ENCODE data around the gene ZNF750.

ZNF750 gene

DNA sequence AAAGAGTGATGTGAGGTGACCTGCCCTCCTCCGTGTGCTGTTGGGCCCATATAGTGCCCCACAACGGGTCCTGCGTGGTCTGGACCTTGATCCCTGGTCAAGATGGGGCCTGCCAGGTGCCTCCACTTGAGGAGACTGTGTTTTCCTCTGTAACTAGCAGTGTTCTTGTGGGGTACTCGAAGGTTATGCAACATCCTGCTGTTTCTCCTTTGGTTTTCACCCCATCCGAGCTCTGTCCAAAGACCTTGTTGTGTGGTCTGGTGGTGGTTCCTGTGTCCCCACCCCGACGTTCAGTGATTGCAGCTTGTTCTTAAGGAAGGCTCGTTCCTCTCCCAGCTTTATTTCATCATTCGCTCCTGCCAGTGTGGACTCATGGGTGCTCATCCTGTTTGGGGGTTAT, 38.7 kb upstream of the ZNF750 start:
- TF ChIP-seq, protein P1, sequence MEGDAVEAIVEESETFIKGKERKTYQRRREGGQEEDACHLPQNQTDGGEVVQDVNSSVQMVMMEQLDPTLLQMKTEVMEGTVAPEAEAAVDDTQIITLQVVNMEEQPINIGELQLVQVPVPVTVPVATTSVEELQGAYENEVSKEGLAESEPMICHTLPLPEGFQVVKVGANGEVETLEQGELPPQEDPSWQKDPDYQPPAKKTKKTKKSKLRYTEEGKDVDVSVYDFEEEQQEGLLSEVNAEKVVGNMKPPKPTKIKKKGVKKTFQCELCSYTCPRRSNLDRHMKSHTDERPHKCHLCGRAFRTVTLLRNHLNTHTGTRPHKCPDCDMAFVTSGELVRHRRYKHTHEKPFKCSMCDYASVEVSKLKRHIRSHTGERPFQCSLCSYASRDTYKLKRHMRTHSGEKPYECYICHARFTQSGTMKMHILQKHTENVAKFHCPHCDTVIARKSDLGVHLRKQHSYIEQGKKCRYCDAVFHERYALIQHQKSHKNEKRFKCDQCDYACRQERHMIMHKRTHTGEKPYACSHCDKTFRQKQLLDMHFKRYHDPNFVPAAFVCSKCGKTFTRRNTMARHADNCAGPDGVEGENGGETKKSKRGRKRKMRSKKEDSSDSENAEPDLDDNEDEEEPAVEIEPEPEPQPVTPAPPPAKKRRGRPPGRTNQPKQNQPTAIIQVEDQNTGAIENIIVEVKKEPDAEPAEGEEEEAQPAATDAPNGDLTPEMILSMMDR (IDR thresholded peaks at IDR 0.05; ENCODE audit: low read depth, low read length, missing control alignments) = no peak
- DNase-seq (ENCODE audit: low read depth) = no peak
- H3K4me3 ChIP-seq (ENCODE audit: low read depth, low read length) = no peak overlapping the region
- in situ Hi-C loops (cut with HindIII; ENCODE audit: low sequenced_read_pairs) = no loop called here

DNA sequence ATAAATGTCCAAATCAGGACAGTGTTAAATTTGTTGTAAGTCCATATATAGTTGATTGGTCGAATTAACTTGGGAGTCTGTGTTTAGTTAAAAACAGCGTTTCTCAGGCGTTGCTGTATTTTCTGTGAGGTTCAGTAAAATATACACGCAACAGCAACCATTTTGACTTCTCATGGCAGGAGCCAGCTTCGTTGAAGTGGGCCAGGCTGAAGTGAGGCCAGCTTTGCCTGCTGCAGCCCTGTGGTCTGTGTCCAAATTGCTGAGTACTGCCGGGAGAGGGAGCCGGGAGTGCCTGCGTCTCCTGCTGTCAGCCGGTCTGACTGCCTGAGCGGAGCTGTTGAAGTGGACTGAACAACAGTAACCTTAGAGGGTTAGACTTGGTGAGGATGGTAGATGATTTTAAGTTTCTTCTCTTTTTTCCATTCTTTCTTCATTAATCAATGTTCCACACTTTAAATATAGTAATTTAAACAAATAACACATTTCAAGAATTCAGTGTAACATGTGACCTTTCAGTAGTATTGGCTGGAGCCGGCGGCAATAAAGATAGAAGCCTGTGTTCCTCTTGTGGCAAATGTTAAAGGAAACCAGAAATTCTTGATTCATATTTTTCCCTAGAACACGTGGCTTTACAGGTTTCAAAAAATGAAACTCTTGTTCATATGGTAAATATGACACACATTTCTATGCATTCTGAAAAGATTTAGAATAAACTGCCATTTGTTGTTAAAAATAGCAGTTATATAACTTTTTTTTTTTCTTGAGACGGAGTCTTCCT, 37.0 kb upstream of the ZNF750 start:
- TF ChIP-seq, protein P1 (IDR thresholded peaks at IDR 0.05; ENCODE audit: low read depth, low read length, missing control alignments) = peak; percentile 67
- in situ Hi-C loops (cut with HindIII; ENCODE audit: low sequenced_read_pairs) = no loop called here
- peak; percentile 49 for DNase-seq (ENCODE audit: low read depth)
- H3K4me3 ChIP-seq (ENCODE audit: low read depth, low read length) = no peak overlapping the region

DNA sequence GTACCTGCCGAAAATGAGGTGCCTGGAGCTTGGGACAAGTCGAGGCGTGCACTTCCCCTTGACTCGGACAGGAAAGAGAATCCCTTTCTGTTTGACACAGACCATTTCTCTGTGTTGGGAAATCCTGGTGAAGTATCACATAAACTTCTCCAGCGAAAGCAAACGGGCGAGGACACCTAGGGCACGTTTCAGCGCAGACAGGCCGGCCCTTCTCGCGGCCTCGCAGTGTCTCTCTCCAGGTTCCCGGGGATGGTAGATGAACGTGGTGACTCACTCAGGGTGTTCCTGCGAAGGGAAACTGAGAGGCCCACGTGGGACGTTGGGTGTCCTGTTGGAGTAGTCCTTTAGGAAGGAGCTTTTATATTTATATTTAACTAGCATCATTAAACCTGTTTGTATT, 36.3 kb upstream of the ZNF750 start:
- H3K4me3 ChIP-seq (ENCODE audit: low read depth, low read length) = no peak overlapping the region
- in situ Hi-C loops (cut with HindIII; ENCODE audit: low sequenced_read_pairs) = no loop called here
- no peak for DNase-seq (ENCODE audit: low read depth)
- TF ChIP-seq, protein P1 (IDR thresholded peaks at IDR 0.05; ENCODE audit: low read depth, low read length, missing control alignments) = no peak

DNA sequence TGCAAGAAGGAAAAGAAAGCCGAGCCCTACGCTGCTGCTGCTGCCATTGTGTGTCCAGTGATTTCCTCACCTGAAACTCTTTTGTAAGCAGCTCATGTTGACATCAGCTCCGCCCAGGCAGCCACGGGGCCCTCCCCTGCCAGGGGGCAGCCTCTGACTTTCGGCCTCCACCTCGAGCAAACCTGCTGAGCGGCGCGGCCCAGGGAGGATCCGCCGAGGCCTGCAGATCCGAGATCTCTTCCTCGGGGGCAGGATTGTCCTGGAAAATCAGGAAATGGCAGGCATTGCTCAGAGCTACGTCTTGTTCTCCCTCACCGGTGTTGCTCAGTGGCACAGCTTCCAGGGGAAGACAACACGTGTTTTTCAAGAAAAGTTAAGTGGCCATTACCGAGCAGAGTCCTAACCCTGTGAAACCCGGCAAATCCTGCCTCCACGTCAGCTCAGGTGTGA, 35.6 kb upstream of the ZNF750 start:
- TF ChIP-seq, protein P1 (IDR thresholded peaks at IDR 0.05; ENCODE audit: low read depth, low read length, missing control alignments) = no peak
- in situ Hi-C loops (cut with HindIII; ENCODE audit: low sequenced_read_pairs) = no loop called here
- no peak overlapping the region for H3K4me3 ChIP-seq (ENCODE audit: low read depth, low read length)
- DNase-seq (ENCODE audit: low read depth) = no peak

DNA sequence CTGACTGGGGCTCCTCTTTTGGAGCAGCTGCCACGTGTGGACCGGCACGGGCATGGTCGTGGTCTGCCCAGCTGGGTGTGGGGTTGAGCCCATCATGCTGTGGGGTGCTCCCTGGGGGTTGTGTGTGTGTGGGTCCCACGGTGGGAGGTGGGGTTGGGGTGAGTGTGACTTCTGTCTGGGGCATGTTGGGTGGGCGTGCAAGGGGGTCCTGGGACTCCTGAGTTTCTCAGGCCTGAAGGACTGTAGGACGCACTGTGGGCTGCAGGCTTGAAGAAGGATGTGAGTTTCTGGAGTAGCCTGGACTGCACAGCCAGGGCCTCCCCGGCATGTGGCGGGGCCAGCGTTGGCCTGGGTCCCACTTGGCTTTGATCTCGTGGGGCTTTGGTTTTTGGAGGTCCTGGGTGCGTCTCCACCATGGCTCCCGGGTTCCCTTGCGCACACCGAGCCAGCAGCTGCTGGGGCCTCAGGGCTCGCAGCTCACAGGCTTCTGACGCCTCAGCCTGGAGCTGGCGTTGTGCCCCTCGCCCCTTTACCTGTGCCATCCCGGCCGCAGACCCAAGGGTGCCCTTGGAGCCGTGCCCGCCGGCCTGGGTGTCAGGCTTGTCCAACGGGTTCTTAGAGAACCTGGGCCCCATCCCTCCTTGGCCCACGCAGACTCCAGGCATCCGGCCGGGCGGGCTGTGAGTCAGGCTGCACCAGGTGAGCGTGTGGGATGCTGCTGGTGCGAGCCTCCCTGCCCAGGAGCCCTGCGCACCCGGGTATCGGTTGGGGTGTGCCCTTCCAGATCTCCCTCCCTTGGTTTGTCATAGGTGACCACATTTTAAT, 34.4 kb upstream of the ZNF750 start:
- no peak overlapping the region for H3K4me3 ChIP-seq (ENCODE audit: low read depth, low read length)
- DNase-seq (ENCODE audit: low read depth) = no peak
- TF ChIP-seq, protein P1 (IDR thresholded peaks at IDR 0.05; ENCODE audit: low read depth, low read length, missing control alignments) = no peak
- in situ Hi-C loops (cut with HindIII; ENCODE audit: low sequenced_read_pairs) = no loop called here

DNA sequence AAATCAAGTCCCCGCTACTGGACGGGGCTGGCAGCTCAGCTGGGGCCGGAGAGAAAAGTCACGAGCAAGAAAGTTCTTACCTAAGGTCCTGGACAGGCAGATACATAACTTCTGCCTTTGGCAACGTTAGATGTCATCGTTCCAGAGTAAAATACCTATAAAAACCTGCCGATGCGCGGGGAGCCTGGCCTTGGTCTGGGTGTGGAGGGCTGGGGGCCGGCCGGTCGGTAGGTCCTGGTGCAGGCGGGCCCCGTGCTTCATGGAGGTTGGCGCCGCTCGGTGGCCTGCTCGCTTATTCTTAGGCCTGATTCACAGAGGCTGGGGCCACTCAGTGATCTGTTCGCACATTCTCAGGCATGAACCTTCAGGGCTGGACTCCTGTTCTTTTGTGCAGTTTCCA, 33.7 kb upstream of the ZNF750 start:
- in situ Hi-C loops (cut with HindIII; ENCODE audit: low sequenced_read_pairs) = no loop called here
- no peak for DNase-seq (ENCODE audit: low read depth)
- TF ChIP-seq, protein P1 (IDR thresholded peaks at IDR 0.05; ENCODE audit: low read depth, low read length, missing control alignments) = no peak
- no peak overlapping the region for H3K4me3 ChIP-seq (ENCODE audit: low read depth, low read length)

Measured in astrocyte of the cerebellum (primary cell).